ENCODE data around the gene SH3RF1.

SH3RF1 gene

GRCh38 chr4:169275180-169275579 lies 4.4 kb upstream of the SH3RF1 start:
- no peak for DNase-seq (ENCODE audit: low read depth)

- no peak for DNase-seq (ENCODE audit: low read depth)
Observed at GRCh38 chr4:169274033-169274432, 3.3 kb upstream of the SH3RF1 start.

GRCh38 chr4:169272265-169272886 lies 1.6 kb upstream of the SH3RF1 start:
- DNase-seq (ENCODE audit: low read depth): no peak

- no peak for DNase-seq (ENCODE audit: low read depth)
Observed at GRCh38 chr4:169271692-169272007, 894 bp upstream of the SH3RF1 start.

GRCh38 chr4:169269916-169270809 lies 593 bp downstream of the SH3RF1 start:
- DNase-seq (ENCODE audit: low read depth): peak; percentile 1

- no peak for DNase-seq (ENCODE audit: low read depth)
Observed at GRCh38 chr4:169268951-169269760, 1.6 kb downstream of the SH3RF1 start.

- no peak for DNase-seq (ENCODE audit: low read depth)
Observed at GRCh38 chr4:169267070-169267469, 3.7 kb downstream of the SH3RF1 start.

GRCh38 chr4:169266661-169267060 lies 4.1 kb downstream of the SH3RF1 start:
- DNase-seq (ENCODE audit: low read depth): no peak

- no peak for DNase-seq (ENCODE audit: low read depth)
Observed at GRCh38 chr4:169266081-169266480, 4.7 kb downstream of the SH3RF1 start.

- DNase-seq (ENCODE audit: low read depth): no peak
Observed at GRCh38 chr4:169263791-169264392, 6.9 kb downstream of the SH3RF1 start.

- no peak for DNase-seq (ENCODE audit: low read depth)
Observed at GRCh38 chr4:169260217-169260866, 10.4 kb downstream of the SH3RF1 start.

- no peak for DNase-seq (ENCODE audit: low read depth)
Observed at GRCh38 chr4:169259271-169259670, 11.5 kb downstream of the SH3RF1 start.

GRCh38 chr4:169258141-169258540 lies 12.6 kb downstream of the SH3RF1 start:
- DNase-seq (ENCODE audit: low read depth): no peak

GRCh38 chr4:169256856-169257761 lies 13.6 kb downstream of the SH3RF1 start:
- DNase-seq (ENCODE audit: low read depth): no peak

- no peak for DNase-seq (ENCODE audit: low read depth)
Observed at GRCh38 chr4:169256101-169256612, 14.6 kb downstream of the SH3RF1 start.

- no peak for DNase-seq (ENCODE audit: low read depth)
Observed at GRCh38 chr4:169254546-169254983, 16.2 kb downstream of the SH3RF1 start.

GRCh38 chr4:169253904-169254303 lies 16.9 kb downstream of the SH3RF1 start:
- no peak for DNase-seq (ENCODE audit: low read depth)

- DNase-seq (ENCODE audit: low read depth): no peak
Observed at GRCh38 chr4:169253113-169253671, 17.6 kb downstream of the SH3RF1 start.

- DNase-seq (ENCODE audit: low read depth): no peak
Observed at GRCh38 chr4:169252339-169253112, 18.2 kb downstream of the SH3RF1 start.

Measured in activated T-cell treated with anti-CD3 and anti-CD28 coated beads for 24 hours (primary cell).